ENCODE measurements around the gene ATP9A. TPM values are rescaled to one million over a fixed set of nuclear protein-coding genes. Genes with fewer than 3 reads are reported as not detected.
A peak's percentile ranks its signal among the peaks of the same experiment; 100 is the strongest.

The ATP9A gene
- total RNA-seq, 6 experiments from 2014 or later, result 10.5 to 17.4 (median 13.0) TPM

- WGBS (ENCODE audit: insufficient coverage, low coverage, low lambda C conversion rate, missing lambda C conversion rate), result 62% methylated on average over 11 of the region's 14 CpGs
- no peaks in the 10 kb centered on the region for H3K36me3 ChIP-seq
- H3K9me3 ChIP-seq, result no peaks in the 10 kb centered on the region
- peaks cover 0 to 33% (median 9%) of the 10 kb centered on the region in 4 donors for H3K4me1 ChIP-seq
- TF ChIP-seq CTCF (IDR thresholded peaks at IDR 0.05) (no peak), POLR2A (IDR thresholded peaks at IDR 0.05) (no peak)
- no peak overlapping the region for H3K27ac ChIP-seq
- ATAC-seq (no peak), DNase-seq (no peak)
- H3K27me3 ChIP-seq, result no peaks in the 10 kb centered on the region
- intact Hi-C loops (cut with DNase I), result no loop called here
- no peak overlapping the region for H3K4me3 ChIP-seq
Observed at GRCh38 chr20:51565298-51566144, 202.7 kb downstream of the ATP9A start.

GRCh38 chr20:51563486-51564332, 204.5 kb downstream of the ATP9A start:
- DNase-seq, result peak in 2 of 3 donors; percentile 47 to 48
- no peaks in the 10 kb centered on the region for H3K27me3 ChIP-seq
- peak; percentile 31 to 65 (median 58) for ATAC-seq
- TF ChIP-seq CTCF (IDR thresholded peaks at IDR 0.05), result no peak
- no peak for TF ChIP-seq POLR2A (IDR thresholded peaks at IDR 0.05)
- WGBS (ENCODE audit: insufficient coverage, low coverage, low lambda C conversion rate, missing lambda C conversion rate), result 37% methylated on average over 10 of the region's 15 CpGs
- H3K9me3 ChIP-seq, result no peaks in the 10 kb centered on the region
- no peak overlapping the region for H3K4me3 ChIP-seq
- H3K36me3 ChIP-seq, result no peaks in the 10 kb centered on the region
- no peak overlapping the region for H3K27ac ChIP-seq
- H3K4me1 ChIP-seq, result peaks cover 0 to 36% (median 9%) of the 10 kb centered on the region in 4 donors
- intact Hi-C loops (cut with DNase I), result no loop called here

DNA sequence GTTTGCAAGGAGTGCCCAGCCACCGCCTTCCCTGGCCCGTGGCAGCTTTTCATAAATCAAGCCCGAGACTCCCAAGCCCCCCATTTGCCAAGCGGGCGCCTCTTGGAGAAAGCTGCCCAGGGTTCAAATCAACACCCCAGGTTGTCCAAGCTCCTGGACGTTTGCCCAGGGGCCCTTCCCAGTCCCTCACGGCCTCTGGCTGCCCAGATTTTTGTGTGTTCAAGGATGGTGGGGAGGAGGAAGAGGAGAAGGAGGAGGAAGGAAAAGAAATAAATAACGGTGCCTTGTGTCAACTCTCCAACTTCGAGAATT, 205.1 kb downstream of the ATP9A start:
- 2% methylated on average over 7 of the region's 9 CpGs for WGBS (ENCODE audit: insufficient coverage, low coverage, low lambda C conversion rate, missing lambda C conversion rate)
- H3K4me1 ChIP-seq, result peaks cover 0 to 36% (median 9%) of the 10 kb centered on the region in 4 donors
- H3K36me3 ChIP-seq, result no peaks in the 10 kb centered on the region
- H3K4me3 ChIP-seq, result peak overlapping the region in 2 of 3 donors; percentile 29 to 45
- H3K9me3 ChIP-seq, result no peaks in the 10 kb centered on the region
- intact Hi-C loops (cut with DNase I), result no loop called here
- H3K27me3 ChIP-seq, result no peaks in the 10 kb centered on the region
- peak overlapping the region in 1 of 3 donors; percentile 47 for H3K27ac ChIP-seq
- TF ChIP-seq POLR2A (IDR thresholded peaks at IDR 0.05) (no peak), CTCF (IDR thresholded peaks at IDR 0.05) (no peak)
- ATAC-seq, result peak in 1 of 4 donors; percentile 10
- peak in 2 of 3 donors; percentile 24 to 47 for DNase-seq

DNA sequence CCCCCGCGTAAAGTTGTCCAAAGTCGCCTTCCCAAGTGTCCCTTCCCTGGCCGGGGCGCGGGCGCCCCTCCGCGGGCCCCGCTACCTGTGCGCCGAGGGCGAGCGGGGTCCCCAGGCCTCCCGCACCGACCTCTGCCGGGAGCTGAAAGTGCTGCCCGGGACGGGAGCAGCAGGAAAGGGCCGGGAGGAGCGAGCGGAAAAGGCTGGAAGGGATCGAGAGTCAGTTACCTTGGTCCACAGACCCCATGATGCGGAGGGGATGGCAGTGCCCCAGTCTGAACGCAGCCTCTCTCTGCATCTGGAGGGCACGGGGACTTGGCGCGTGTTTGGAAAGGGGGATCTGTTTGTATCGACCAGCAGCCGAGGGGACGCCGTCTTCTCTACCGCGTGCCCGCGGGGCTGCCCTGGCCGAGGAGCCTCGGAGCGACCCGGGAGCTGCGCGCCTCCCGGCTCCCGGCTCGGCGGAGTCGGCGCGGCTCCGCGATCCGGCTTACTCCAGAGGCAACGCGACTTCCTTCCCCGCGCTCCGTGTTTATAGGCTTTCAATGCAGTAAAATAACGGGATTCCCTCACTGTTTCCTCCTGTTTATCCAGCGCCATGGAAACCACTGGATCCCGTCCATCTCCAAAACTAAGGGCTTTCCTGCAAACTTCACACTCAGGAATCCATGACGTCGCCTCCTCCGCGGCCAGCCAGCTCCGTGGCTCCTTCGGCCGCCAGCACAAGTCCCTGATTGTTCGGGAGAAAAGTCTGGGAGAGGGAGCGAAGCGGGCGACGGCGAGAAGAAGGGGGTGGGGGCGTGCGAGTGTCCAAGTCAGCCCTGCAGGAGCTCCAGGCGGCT, 205.6 kb downstream of the ATP9A start:
- peak; percentile 60 to 63 (median 62) for DNase-seq
- intact Hi-C loops (cut with DNase I), result no loop called here
- Histone ChIP-seq H3K9me3 (no peaks in the 10 kb centered on the region), H3K36me3 (no peaks in the 10 kb centered on the region), H3K4me1 (peaks cover 0 to 36% (median 9%) of the 10 kb centered on the region in 4 donors), H3K4me3 (peak overlapping the region; percentile 21 to 45 (median 29)), H3K27ac (peak overlapping the region in 2 of 3 donors; percentile 47 to 52), H3K27me3 (no peaks in the 10 kb centered on the region)
- ATAC-seq, result peak; percentile 73 to 77 (median 74)
- 0% methylated on average over 20 of the region's 76 CpGs for WGBS (ENCODE audit: insufficient coverage, low coverage, low lambda C conversion rate, missing lambda C conversion rate)
- peak in 1 of 4 donors; percentile 17 for TF ChIP-seq CTCF (IDR thresholded peaks at IDR 0.05)
- TF ChIP-seq POLR2A (IDR thresholded peaks at IDR 0.05), result no peak

All from right lobe of liver (tissue), 6 donors.